Hematopoietic multipotent progenitor cell treated with erythropoietin and hydrocortisone succinate and interleukin-3 and kit ligand, for 15 days (in vitro differentiated cells): ENCODE measurements around the gene CALML6.

Experiments
- DNase-seq: peaks from one replicate; pipeline ENCODE4 v3.0.0-alpha.2; 2015; ENCODE audit warnings: low spot score

CALML6 gene

GRCh38 chr1:1911350-1912041 lies 3.6 kb upstream of the CALML6 start:
- no peak for DNase-seq

- DNase-seq: no peak
These were observed 724 bp upstream of the CALML6 start for GRCh38 chr1:1914101-1914970.

- no peak for DNase-seq
These were observed 1.1 kb downstream of the CALML6 start for GRCh38 chr1:1915911-1916840.

- no peak for DNase-seq
These were observed 1.8 kb downstream of the CALML6 start for GRCh38 chr1:1916851-1917251.

GRCh38 chr1:1917304-1917976 lies 2.4 kb downstream of the CALML6 start:
- no peak for DNase-seq

- DNase-seq: no peak
These were observed 3.2 kb downstream of the CALML6 start for GRCh38 chr1:1917995-1918900.

GRCh38 chr1:1918901-1919303 lies 3.8 kb downstream of the CALML6 start, which contains the start of gene TMEM52:
TSS of gene TMEM52 (minus strand) at chr1:1919279. CDS start at chr1:1919265, 14 bp downstream.
- DNase-seq: no peak

DNA sequence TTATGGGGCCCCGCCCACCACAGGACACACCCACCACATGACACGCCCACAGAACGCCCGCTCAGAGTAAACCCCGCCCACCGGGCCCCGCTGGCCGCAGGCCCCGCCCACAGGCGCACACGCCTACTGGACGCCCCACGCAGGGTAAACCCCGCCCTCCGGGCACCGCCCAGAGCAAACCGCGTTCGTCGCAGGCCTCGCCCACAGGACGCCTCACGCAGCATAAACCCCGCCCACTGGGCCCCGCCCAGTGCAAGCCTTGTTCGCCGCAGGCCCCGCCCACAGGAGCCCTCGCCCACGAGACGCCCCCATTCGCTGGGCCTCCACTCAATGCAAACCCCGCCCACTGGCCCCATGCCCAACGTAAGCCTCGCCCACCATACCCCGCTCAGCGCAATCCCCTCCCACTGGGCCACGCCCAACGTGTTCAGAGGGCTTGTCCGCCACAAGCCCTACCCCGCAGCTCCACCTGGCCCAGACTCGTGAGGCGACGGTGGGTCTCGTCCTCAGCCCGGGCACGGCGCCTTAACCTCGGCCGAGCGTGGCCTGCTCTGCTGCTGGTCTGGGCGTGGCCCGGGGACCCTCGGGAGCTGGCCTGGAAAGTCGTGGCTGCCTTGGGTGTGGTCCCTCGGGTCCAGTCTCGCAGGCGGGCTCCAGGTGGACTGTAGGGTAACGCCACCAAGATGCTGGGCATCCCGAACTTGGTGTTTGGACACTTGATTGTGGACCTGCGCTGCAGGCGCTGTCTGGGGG lies 4.4 kb downstream of the CALML6 start:
- peak; percentile 98 for DNase-seq

GRCh38 chr1:1920057-1920607 lies 5.1 kb downstream of the CALML6 start:
- no peak for DNase-seq

GRCh38 chr1:1920608-1921458 lies 5.8 kb downstream of the CALML6 start:
- no peak for DNase-seq

GRCh38 chr1:1921459-1921862 lies 6.4 kb downstream of the CALML6 start:
- DNase-seq: no peak

DNA sequence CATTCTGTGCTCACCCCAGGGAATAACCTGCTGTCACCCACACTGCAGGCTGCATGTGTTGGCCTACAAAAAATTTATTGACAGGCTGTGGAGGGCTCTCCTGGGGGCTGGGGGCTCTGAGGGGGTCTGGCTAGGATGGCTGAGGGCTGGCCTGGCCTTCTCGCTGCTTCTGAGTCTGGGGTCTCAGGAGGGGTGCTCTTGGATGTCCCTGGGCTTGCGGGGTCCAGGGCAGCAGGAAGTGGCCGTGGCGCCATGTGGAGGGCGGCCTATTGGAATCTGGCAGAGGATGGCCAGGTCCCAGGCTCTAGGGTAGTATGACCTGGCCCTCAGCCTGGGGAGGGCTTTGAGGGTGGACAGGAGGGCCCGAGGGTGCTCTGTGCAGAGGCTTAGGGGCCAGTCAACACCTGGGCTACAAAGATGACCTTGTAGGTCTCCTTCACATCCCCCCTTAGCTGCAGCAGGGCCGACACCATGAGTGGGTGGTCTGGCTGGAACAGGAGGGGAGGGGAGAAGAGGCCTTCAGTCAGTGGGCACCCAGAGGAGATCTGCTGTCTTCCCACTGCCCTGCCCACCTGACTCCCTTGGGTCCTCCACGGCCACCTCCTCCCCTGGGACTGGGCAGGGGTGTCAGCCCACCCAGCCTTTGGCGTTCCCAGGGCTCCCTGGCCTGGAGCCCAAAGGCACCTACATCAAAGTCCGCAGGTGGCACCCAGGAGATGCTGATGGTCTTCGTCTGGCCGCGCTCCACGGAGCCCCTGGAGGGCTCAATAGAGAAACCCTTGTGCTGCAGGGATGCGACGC lies 7.0 kb downstream of the CALML6 start:
- DNase-seq: no peak

GRCh38 chr1:1922702-1922955 lies 7.6 kb downstream of the CALML6 start:
- no peak for DNase-seq

DNA sequence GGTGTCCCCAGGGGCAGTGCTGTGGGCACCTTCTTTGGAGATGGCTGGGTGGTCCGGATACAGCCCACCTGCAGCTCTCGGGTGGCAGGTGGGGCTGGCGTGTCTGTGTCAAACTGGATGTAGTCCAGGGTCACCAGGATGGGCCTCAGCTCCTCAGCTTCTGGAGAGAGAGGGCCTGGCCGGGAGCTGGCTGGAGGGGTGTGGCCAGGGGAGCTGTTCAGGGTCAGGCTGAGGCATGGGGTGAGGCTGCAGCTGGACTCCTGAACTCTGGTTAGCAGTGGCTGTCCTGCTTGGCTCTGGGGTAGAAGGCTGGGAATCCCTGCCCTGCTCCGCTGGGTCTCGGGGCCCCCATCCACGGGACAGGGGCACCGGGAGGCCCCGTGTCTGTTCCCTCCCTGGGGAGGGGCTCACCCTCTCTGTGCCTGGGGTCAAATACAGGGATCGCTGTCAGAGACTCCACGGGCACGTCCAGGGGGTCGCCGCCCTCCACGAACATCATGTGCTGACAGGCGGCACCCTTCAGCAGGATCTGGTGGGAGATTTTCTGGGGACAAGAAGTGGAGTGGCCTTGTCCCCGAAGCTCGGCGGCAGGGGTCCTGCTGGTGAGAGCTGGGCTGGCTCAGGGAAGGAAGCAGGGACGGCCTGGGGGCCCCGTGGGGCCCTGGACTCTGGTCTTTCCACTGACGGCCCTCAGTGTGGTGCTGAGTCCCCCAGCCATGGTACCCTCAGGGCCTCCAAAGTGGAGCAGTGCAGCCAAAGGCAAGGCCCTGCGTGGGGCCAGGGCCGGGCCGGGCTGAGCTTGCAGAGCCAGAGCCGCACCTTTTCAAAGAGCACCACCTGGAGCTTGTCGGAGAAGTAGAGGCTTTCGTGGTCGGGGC lies 8.1 kb downstream of the CALML6 start:
- DNase-seq: no peak

- no peak for DNase-seq
These were observed 9.3 kb downstream of the CALML6 start for GRCh38 chr1:1924386-1924785.

DNA sequence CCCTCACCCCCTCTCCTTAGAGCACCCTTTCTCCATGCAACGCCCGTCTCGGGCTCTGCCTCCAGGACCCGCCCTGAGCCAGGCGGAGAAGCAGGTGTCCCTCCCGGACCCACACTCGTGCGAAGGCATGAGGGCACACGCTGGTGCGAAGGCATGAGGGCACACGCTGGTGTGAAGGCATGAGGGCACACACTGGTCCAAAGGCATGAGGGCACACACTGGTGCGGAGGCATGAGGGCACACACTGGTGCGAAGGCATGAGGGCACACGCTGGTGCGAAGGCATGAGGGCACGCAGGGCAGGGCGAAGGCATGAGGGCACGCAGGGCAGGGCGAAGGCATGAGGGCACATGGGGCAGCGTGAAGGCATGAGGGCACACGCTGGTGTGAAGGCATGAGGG lies 9.8 kb downstream of the CALML6 start:
- no peak for DNase-seq
